Putamen (tissue), 1 donor: ENCODE data around the gene MYEOV.

Experiments used
- DNase-seq: peaks from one replicate; pipeline ENCODE4 v3.0.0-alpha.2; 2016; ENCODE audit warnings: low spot score

Gene MYEOV

GRCh38 chr11:69286374-69287371 lies 7.3 kb upstream of the MYEOV start:
- no peak for DNase-seq

- no peak for DNase-seq
These were observed 5.7 kb upstream of the MYEOV start for GRCh38 chr11:69287968-69288882.

GRCh38 chr11:69288883-69289242 lies 5.1 kb upstream of the MYEOV start:
- DNase-seq, result no peak

GRCh38 chr11:69290806-69291205 lies 3.1 kb upstream of the MYEOV start:
- no peak for DNase-seq

- no peak for DNase-seq
These were observed 2.4 kb upstream of the MYEOV start for GRCh38 chr11:69291459-69292110.

- no peak for DNase-seq
These were observed 1.7 kb upstream of the MYEOV start for GRCh38 chr11:69292221-69292648.

GRCh38 chr11:69293087-69293486 lies 868 bp upstream of the MYEOV start:
- DNase-seq, result no peak

- DNase-seq, result no peak
These were observed 670 bp downstream of the MYEOV start for GRCh38 chr11:69294571-69295078.

- DNase-seq, result no peak
These were observed 1.4 kb downstream of the MYEOV start for GRCh38 chr11:69295079-69295994.

GRCh38 chr11:69295995-69296889 lies 2.3 kb downstream of the MYEOV start:
- no peak for DNase-seq

- DNase-seq, result peak; percentile 43
These were observed 3.2 kb downstream of the MYEOV start for GRCh38 chr11:69296890-69297786.

GRCh38 chr11:69297787-69298266 lies 3.9 kb downstream of the MYEOV start:
- peak; percentile 19 for DNase-seq

GRCh38 chr11:69298267-69299022 lies 4.5 kb downstream of the MYEOV start:
- peak; percentile 47 for DNase-seq

GRCh38 chr11:69299023-69299461 lies 5.1 kb downstream of the MYEOV start:
- no peak for DNase-seq

- no peak for DNase-seq
These were observed 5.6 kb downstream of the MYEOV start for GRCh38 chr11:69299572-69299971.

GRCh38 chr11:69300120-69301060 lies 6.4 kb downstream of the MYEOV start:
- no peak for DNase-seq

- DNase-seq, result no peak
These were observed 7.1 kb downstream of the MYEOV start for GRCh38 chr11:69301081-69301454.
